Fibroblast of skin of scalp (primary cell): ENCODE data around the gene LMTK2.
"Not testable (repeated sequence)": the region's sequence is repeated elsewhere in the genome, so short reads cannot be mapped to it uniquely, and the experiment has no call there.

Experiments
- DNase-seq: peaks from one replicate; pipeline ENCODE4 v3.0.0-alpha.2; 2013

LMTK2 gene

DNA sequence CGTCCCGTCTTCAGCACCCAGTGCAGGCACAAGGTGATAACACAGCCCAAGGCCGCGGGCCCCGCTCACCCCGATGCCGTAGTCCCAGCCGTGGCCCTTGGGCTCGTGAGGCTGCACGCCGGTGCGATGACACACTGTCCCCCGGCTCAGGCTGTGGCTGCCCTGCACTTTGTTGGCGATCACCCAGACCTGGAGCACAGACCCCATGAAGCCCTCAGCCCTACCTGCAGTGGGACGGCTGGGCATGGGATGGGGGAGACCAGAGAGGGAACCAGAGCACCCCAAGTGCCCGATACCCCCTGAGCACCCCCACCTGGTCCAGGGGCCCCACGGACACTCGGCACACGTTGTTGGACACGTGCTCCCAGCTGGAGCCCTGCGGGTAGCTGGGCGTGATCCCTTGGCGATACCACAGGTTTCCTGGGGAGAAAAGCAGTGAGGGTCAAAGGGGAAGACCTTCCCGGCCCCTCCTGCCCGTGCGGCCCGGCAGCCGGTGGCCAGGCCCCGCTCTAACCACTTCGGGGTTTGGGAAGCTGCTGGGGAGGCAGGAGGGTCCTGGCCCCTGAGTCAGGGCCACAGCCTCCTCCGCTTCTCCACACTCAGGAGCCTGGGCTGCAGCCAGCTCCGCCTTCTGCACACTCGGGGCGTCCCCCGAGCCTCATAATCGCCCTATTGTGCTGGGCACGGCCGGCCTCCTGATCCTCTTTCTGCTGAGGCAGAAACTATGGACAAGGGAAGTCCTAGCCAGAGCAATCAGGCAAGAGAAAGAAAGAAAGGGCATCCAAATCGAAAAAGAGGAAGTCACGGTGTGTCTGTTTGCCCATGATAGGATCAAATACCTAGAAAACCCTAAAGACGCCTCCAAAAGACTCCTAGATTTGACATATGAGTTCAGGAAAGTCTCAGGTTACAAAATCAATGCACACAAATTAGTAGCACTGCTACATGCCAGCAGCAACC lies 111.2 kb downstream of the LMTK2 start:
- DNase-seq, result no peak

DNA sequence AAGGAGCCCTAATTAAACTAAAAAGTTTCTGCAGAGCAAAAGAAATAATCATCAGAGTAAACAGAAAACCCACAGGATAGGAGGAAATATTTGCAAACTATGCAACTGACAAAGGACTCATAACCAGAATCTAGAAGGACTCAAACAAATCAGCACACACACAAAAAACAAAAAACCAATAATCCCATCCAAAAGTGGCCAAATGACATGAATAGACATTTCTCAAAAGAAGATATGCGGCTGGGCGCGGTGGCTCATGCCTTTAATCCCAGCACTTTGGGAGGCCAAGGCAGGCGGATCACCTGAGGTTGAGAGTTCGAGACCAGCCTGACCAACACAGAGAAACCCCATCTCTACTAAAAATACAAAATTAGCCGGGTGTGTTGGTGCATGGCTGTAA lies 112.7 kb downstream of the LMTK2 start:
- DNase-seq, result not testable (repeated sequence)

DNA sequence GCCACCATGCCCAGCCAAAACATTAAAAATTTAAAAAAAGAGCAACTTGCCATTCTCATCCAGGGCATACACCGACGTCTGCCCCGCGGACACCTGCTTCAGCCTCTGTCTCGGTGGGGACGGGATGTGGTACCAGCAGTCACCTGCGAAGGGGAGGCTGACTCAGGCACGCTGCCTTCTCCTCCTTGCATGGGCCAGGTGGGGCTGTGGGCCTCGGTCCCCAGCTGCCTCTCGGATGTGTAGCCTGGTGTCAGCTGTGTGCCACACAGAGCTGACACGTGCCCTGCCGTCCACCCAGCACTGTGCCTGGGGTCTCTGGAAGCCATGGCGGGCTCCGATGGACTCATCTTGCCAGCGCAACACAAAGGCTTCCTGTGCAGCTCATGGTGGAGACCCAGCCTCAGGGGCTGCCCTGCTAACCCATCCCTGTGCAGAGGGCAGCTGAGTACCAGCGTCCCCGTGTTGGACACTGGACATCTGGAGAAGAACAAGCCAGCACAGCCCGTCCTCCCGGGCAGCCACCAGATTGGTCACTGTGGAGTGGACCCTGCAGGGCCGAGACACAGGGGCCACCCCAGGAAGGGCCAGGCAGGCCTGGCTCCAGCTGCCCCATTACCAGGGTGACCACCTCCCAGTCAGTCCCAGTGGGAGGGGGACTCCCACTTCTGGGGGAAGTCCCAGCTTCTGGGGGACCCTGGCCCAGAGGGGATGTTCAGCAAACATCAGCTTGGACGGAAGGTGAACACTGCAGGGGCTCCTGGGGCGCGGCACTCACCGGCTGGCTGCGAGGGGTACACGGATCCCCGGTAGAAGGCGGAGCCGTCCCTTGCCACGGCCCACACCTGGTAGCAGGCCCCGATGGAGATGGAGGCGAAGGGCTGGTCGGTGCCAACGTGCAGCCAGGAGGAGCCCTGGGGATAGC lies 115.2 kb downstream of the LMTK2 start:
- DNase-seq, result no peak

DNA sequence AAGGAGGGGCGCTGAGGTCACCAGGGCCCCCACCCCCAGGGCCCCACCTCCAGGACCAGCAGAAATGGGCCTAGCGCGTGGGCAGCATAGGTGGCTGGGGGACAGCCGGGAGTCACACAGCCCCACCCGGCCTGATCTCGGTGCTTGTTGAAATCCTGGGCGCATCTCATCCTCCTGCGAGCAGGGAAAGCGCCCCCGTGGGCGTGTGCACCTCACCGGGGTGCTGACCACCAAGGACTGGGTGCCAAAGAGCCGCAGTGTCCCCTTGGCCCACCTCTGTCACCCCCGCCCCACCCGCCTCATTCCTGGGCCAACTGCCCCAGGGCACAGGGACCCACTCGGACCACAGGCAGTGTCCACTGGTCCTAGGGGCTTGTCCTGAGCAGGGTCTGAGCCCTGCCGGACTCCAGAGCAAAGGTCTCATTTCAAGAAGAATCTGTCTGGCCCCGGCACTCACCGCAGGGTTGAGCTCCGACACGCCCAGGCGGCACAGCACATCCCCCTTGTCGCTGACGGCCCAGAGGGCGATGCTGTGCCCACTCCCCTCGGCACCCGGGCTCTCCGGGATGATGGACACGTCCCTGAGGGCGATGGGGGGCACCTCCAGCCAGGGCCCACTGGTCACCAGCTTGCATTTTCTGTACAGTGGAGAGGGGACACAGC lies 116.0 kb downstream of the LMTK2 start:
- DNase-seq, result no peak

DNA sequence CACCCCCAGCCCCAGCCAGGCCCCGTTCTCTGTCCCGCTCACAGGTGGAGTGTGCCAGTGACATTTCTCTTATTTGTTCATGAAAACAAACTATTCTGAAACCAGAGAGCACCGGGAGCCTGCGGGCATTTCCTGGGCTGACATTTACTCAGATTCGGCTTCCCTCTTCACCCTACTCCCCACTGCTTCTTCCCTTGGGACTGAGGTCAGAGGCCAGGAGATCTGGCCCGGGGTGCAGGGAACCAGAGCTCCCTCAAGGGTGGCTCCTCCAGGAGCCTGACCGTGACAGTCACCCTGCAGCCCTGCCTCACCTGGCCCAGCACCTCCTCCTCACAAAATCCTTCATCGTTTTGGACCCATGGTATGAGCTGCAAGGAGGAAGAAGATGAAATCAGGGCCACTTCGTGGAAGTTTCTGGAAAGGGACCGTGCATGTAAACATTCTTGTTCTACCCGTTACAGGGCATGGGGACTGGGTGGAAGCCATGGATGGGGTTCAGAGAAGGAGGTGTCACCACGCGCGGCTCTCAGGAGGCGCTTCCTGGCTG lies 116.8 kb downstream of the LMTK2 start:
- no peak for DNase-seq

DNA sequence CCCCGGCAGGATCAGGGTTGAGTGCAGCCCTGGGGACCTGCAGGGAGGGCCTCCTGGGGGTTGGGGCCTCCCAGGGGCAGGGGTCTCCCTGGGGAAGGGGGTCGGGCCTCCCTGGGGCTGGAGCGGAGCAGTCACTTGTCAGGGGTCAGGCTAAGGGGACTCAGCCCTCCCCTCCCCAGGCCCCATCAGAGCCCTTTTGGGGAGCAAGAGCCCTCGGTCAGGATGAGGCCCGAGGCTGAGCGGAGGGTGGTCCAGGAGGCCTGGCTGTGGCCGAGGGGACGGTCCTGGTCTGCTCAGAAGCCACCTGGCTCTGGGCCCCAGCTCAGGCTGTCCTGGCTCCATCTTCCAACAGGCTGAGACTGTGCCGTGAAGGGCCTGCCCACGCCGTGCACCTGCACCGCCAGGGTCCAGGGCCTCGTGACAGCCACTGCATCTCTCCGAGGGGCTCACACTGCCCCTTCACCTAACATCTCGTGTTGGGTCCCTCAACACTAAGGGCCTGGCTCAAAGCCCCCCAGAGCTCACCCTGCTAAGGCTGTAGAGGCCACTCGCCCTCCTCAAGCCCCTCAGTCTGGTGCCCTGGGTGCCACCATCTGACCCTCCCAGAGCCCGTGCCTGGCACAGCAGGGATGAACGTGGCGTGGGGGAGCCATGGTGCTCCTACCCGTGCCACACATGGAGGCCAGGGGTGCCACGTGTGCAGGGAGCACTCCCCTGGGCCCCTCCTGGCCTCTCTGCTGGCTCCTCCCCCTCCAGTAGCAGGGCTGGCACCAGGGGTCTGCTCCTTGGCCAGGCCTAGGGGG lies 117.4 kb downstream of the LMTK2 start:
- no peak for DNase-seq

DNA sequence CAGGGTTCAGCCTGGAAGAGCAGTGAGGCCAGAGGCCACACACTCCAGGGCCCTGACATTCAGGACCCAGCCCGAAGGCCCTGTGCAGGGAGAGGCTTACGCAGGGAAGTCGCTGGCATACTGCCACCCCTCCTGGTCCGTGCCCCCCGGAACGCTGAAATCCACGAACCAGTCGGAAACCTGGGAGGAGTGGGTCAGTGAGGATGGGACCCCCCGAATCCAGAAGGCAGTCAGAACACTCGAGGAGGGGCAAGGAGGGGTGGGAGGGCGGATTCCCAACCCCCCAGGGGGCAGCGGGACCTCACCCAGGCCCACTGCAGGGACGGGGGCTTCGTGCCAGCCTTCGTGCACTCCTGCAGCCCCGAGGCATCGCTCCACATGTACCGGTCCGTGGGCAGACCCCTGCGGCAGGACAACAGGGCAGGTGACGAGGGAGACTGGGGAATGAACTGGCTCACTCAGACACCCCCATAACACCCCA lies 118.1 kb downstream of the LMTK2 start:
- DNase-seq, result no peak

DNA sequence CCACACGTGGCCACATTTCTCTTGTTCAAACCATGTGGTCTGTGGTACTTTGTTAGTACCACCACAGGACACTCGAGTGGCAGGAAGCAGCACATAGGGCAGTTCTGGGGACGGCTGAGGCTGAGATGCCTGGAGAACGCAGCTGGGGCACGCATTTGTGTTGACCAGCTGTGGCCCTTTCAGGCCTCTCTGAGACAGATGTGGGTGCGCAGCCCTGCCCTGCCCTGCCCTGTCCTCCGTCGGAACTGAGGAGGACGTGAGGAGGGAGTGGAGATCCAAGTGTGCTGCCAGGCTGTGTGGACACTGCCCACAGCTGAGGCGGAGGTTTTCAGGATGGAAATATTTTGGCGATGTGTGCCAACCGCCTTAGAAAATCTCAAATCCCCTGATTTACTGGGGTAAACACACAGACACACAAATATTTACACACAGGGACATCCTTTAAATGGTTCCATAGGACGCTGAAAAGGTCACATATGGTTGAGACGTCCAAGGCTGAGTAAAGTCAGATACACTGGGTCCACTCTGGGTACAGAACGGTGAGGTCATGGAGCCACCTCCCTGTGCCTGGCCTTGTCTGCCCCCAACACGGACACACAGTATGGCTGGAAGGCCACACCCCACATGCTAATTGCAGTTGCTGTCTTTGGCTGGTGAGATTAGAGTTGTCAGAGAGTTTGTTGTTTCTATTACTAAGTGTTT lies 119.4 kb downstream of the LMTK2 start:
- DNase-seq, result no peak

DNA sequence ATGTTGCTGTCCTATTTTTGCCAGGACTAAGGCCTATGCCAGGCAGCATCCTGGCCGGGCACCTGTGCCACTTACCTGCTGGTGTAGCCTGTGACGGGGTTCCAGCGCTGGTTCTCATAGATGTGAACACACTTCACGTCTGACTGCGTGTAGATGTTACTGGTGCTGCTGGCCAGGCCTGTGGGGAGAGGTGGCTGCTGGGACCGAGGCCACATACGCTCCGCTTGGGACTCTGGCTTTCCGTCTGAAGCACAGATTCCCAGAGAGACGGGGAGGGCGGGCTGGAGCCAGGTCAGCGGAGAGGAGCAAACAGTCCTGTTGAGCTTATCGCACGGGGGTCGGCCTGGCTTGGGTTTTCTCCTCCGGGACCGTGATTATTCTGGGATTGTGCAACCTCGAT lies 121.3 kb downstream of the LMTK2 start:
- no peak for DNase-seq

DNA sequence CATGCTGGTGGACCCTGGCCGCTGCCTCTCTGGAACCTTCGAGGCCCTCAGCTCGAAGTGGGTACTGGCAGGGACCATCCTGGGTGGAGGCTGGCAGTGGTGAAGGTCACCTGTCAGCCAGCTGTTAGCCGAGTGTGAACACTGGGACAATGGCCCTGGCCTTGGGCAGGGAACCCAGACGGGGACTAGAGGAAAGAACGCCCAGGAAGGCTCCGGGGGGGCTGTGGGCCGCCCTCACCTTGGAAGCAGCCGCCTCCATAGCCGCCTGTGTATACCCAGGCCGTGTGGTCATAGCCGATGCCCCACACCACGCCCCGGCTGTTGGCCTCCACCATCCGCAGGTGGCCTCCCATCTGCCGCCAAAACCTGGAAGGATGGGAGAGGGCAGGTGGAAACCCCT lies 122.1 kb downstream of the LMTK2 start:
- no peak for DNase-seq

DNA sequence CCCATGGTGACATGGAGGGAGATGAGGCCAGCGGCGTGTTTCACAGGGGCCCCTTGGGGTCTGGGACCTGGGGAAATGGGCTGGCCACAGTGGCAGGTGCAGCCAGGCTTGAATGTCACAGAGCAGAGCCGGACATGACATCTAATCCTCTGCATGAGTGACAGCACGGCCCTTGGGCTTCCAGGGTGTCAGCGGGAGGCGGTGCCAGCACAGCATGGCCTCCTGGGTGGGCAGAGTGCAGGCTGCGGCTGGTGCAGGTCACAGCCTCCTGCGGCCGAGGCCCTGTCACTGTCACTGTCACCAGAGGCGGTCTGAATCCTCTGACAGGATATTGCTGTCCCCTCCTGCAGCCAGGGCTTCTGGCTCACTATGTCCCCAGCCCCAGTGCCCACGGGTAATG lies 122.8 kb downstream of the LMTK2 start:
- no peak for DNase-seq

DNA sequence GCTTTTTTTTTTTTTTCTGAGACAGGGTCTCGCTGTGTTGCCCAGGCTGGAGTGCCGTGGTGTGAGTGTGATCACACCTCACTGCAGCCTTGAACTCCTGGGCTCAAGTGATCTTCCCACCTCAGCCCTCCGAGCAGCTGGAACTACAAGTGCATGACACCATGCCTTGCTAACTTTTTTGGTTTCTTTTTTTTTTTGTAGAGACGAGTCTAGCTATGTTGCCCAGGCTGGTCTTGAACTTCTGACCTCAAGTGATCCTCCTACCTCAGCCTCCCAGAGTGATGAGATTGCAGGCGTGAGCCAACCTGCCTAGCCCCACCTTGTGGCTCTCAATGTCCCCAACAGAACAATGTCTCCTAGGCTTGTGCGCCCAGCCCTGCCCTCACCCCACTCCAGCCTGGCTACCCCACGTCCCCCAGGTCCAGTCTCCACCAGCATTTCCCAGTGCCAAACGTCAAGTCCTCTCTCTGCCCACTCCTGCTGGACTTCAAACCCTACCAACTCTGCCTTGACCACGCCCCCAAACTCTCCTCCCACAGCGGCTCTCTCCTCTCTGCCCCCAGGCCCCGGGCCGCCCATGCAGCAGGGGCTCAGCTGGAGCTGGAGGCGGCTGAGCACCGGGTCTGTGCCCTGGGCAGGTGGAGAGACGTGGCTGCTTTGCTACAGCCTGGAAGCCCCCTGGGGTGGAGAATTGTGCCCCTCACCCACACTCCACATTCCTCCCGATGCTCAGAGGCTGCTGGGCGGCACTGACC lies 123.5 kb downstream of the LMTK2 start:
- no peak for DNase-seq

DNA sequence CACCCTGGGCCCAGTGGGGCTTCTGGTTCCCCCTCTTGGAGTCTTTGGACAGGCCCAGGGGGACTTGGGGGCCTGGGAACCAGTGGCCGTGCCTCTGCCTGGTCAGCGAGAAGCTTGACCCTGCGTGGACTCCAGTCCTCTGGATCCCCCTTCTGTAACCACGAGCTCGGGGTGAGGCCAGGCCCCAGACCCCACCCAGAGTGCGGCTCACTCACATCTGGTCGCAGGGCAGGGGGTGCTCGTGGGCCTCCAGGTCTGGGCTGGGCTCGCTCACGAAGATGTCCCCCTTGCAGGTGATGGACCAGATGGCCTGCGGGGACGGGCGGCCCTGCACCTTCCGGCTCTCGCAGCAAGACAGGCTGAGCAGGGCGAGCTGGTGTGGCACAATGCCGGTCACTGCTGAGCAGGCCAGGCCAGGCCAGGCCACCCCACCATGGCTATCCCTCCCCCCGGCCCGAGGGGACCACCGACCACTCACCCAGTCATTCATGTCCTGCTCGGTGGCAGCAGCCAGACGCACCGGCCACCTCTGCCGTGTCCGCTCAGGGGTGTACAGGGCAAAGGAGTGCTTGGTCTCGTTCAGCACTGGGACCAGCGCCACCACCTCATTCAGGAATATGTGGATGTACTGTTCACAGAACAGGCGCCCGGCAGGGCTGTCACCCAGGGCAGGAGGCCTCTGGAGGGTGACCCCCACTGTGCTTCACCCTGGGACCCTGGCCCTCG lies 124.2 kb downstream of the LMTK2 start:
- no peak for DNase-seq

DNA sequence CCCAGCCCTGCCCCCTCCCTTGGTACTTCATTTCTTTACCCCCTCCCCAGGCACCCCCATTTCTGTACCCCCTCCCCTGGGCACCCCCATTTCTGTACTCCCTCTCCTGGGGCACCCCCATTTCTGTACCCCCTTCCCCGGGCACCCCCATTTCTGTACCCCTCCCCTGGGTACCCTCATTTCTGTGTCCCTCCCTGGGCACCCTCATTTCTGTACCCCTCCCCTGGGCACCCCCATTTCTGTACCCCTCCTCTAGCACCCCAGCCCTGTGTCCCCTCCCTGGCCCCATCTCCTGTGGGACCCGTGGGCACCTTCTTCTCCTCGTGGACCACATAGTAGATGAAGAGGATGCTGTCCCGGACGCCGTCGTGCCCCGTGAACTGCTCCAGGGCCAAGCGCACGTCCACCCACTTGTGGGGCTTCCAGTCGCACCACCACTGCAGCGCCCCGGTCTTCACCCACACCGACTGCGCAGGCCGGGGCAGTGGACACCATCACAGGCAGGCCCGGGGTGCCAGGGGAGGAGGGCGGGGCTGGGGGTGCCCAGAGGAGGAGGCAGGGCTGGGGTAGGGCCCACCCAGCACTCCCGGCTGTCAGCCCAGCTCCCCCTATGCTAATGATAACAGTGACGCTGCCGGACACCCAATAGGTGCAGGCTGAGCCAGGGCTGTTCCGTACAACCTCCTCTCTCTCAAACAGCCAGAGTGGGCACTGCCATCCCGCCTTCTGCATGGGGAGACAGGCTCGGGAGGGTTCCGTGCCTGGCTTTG lies 125.0 kb downstream of the LMTK2 start:
- no peak for DNase-seq

DNA sequence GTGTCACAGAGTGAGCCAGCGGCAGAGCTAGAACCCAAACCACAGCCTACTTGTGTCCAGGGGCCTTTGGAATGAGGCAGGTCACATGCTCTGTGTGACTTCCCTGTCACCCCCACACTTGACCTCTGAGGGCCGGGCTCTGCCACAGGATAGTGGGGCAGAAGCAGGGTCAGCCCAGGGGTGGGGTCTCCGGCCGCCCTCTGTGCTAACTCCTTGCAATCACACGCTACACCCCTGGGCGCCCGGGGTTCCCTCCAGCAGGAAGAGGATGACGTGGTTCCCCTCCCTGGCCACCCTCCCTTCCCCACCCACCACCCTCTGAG lies 125.6 kb downstream of the LMTK2 start:
- no peak for DNase-seq

DNA sequence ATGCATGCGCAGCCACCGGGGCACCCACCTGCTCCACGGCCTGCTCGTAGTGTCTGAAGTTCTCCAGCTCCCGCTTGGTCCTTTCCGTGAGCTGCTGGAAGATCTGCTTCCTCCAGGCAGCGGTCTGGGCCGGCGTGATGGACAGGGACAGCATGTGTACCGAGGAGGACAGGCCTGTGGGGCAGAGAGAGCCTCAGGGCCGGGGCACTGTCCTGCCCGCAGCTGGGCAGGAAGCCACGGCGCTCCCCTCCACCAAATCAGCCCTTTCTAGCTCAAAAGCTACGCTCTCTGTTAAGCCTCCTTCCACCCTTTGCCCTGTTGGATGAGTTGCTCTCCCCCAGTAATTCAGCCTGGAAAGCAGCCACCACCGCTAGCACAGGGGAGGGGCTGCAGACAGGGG lies 126.1 kb downstream of the LMTK2 start:
- DNase-seq, result no peak

DNA sequence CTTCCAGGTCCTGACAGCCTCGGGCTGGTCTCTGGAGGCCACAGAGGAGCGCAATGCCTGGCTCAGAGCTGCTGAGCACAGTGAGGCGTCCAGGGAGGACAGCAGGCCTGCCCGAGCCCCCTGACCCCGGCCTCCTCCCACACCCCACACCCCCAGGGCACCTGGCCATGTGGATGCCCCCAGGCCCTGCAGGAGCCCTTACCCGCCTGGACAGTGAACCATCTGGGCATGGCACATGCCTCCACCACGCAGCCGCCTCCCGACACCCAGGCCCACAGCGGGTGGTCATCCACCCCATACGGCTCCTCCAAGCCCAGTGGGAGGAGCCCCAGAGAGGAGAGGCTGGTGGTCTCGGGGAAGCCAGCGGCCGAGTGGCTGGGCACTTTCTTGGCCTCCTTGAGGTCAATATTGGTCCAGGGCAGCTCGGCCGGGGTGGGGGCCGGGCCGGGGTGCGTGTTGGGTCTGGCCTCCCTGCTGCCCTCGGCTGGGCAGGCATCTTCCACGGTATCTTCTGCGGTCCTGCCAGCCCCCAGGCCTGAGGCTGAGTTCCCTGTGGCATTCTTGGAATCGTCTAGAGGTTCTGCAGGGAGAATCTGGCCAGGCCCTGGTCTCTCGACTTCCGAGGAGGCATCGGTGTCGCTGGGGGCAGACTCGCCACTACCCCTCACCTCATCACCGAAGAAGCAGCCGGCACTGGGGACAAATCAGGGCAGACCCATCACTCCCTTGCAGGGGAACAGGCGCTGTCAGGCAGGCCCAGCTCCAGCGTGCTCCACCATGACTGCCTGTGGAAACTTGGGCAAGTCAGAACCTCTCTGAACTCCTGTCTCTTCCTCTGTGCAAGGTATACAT lies 126.8 kb downstream of the LMTK2 start:
- no peak for DNase-seq
